B cell (primary cell): ENCODE data around the gene CSE1L. TPM values are rescaled to one million over a fixed set of nuclear protein-coding genes. Genes with fewer than 3 reads are reported as not detected.
A peak's percentile ranks its signal among the peaks of the same experiment; 100 is the strongest.

ENCODE experiments used
- ATAC-seq: fragments of 200-7000 bp; cut with Tn5 transposase; one replicate; pipeline ENCODE4 v1.10.0; 2021; ENCODE audit warnings: low read depth, mild to moderate bottlenecking, moderate number of reproducible peaks, moderate library complexity
- CTCF ChIA-PET: fragments of 350-600 bp; sonication (Branson Sonifier 250); formaldehyde crosslinking; loops from one replicate; lab custom pipeline; 2021; ENCODE audit warnings: antibody characterized with exemption, inconsistent platforms; lab: Charles Lee
- POLR2A ChIA-PET: fragments of 350-600 bp; sonication (Branson Sonifier 250); formaldehyde crosslinking; loops from one replicate; lab custom pipeline; 2021; ENCODE audit warnings: antibody characterized with exemption; lab: Charles Lee
- DNase-seq: peaks from one replicate; pipeline ENCODE4 v3.0.0; 2013
- H2AFZ ChIP-seq: 2 replicates; pipeline ENCODE4 v1.6.1; 2012; ENCODE audit warnings: mild to moderate bottlenecking, low read depth, low read length; ENCODE audit not compliant: insufficient read depth, poor library complexity, severe bottlenecking
- H3K27ac ChIP-seq, 2 donors: 1 replicate in 1 of 2; 2 replicates in 1 of 2; pipeline ENCODE4 v1.5.1; 2012 to 2013; ENCODE audit warnings: low read length in 2 of 2, mild to moderate bottlenecking in 2 of 2, moderate library complexity in 1 of 2
- H3K27me3 ChIP-seq, 4 experiments: fragments of 200-600 bp in 1 of 4; sonication (generic) in 1 of 4; replicated peaks in 1 of 4; 1 replicate in 2 of 4; 2 replicates in 2 of 4; pipeline versions ENCODE4 v1.6.1 to v1.7.0; 2013 to 2016; ENCODE audit warnings: low read length in 3 of 4, mild to moderate bottlenecking in 2 of 4, mixed read lengths in 1 of 4, moderate library complexity in 1 of 4; ENCODE audit not compliant: insufficient read depth in 4 of 4, control insufficient read depth in 3 of 4; ENCODE audit errors: control extremely low read depth in 1 of 4
- H3K36me3 ChIP-seq, 2 experiments: replicated peaks in 1 of 2; 1 replicate in 1 of 2; 2 replicates in 1 of 2; pipeline versions ENCODE4 v1.6.1 to v1.7.1; 2013; ENCODE audit warnings: low read length in 1 of 2; ENCODE audit not compliant: insufficient read depth in 2 of 2, control insufficient read depth in 1 of 2; ENCODE audit errors: control extremely low read depth in 1 of 2, extremely low read depth in 1 of 2
- H3K4me1 ChIP-seq, 2 donors: fragments of 200-600 bp in 1 of 2; sonication (generic) in 1 of 2; 1 replicate in 1 of 2; 2 replicates in 1 of 2; pipeline versions ENCODE4 v1.5.1 to v1.6.1; 2013 to 2017; ENCODE audit warnings: low read length in 2 of 2; ENCODE audit not compliant: control insufficient read depth in 2 of 2, insufficient read depth in 2 of 2
- H3K4me2 ChIP-seq: replicated peaks from 2 replicates; pipeline ENCODE3; 2012; ENCODE audit warnings: mild to moderate bottlenecking, low read depth, low read length; ENCODE audit not compliant: poor library complexity, severe bottlenecking
- H3K4me3 ChIP-seq, 5 experiments: fragments of 200-600 bp in 1 of 5; sonication (generic) in 1 of 5; 1 replicate in 3 of 5; 2 replicates in 2 of 5; pipeline versions ENCODE4 v1.5.1 to v1.7.0; 2011 to 2016; ENCODE audit warnings: low read length in 4 of 5, mild to moderate bottlenecking in 4 of 5, low read depth in 2 of 5, control low read depth in 1 of 5, moderate library complexity in 1 of 5; ENCODE audit not compliant: insufficient read depth in 1 of 5; ENCODE audit errors: control extremely low read depth in 1 of 5, extremely low read depth in 1 of 5
- H3K79me2 ChIP-seq: fragments of 200-600 bp; sonication (generic); one replicate; pipeline ENCODE4 v1.6.0; 2016; ENCODE audit warnings: low read length; ENCODE audit not compliant: control insufficient read depth, insufficient read depth
- H3K9ac ChIP-seq: fragments of 200-600 bp; sonication (generic); 2 replicates; pipeline ENCODE4 v1.6.1; 2017; ENCODE audit warnings: mild to moderate bottlenecking, low read length, moderate library complexity
- H3K9me3 ChIP-seq, 3 donors: one replicate each; pipeline versions ENCODE4 v1.6.1 to v1.7.1; 2013; ENCODE audit warnings: low read length in 2 of 3; ENCODE audit not compliant: control insufficient read depth in 2 of 3, insufficient read depth in 1 of 3; ENCODE audit errors: control extremely low read depth in 1 of 3
- H4K20me1 ChIP-seq: 2 replicates; pipeline ENCODE4 v1.6.0; 2012; ENCODE audit warnings: mild to moderate bottlenecking, low read length; ENCODE audit not compliant: insufficient read depth, control insufficient read depth, poor library complexity, severe bottlenecking
- H3K27ac Mint-ChIP-seq: one replicate; pipeline ENCODE4 v1.8.0; 2021; ENCODE audit warnings: mixed read lengths
- H3K27me3 Mint-ChIP-seq: one replicate; pipeline ENCODE4 v1.8.0; 2021; ENCODE audit warnings: mixed read lengths
- H3K4me1 Mint-ChIP-seq: one replicate; pipeline ENCODE4 v1.8.0; 2021; ENCODE audit warnings: mixed read lengths
- H3K4me3 Mint-ChIP-seq: one replicate; pipeline ENCODE4 v1.8.0; 2021; ENCODE audit warnings: mixed read lengths
- H3K9me3 Mint-ChIP-seq: one replicate; pipeline ENCODE4 v1.8.0; 2022; ENCODE audit warnings: mixed read lengths; ENCODE audit not compliant: insufficient read depth
- CTCF ChIP-seq: fragments of 200-600 bp; IDR thresholded peaks from one replicate; pipeline ENCODE4 v1.8.0; 2022; ENCODE audit warnings: antibody characterized with exemption, mild to moderate bottlenecking
- EZH2 ChIP-seq: IDR thresholded peaks from 2 replicates; pipeline ENCODE4 v1.6.1; 2012; ENCODE audit warnings: borderline replicate concordance, low read depth, mild to moderate bottlenecking, moderate library complexity, low read length; ENCODE audit not compliant: insufficient read depth, poor library complexity, severe bottlenecking
- WGBS: methylation state at CpG from one replicate; pipeline ENCODE4 v1.1.5; 2013; ENCODE audit warnings: missing lambda C conversion rate; ENCODE audit not compliant: insufficient coverage; 5-methylcytosine and 5-hydroxymethylcytosine counted together
- intact Hi-C: fragments of 100-400 bp; cut with micrococcal nuclease; formaldehyde crosslinking; loops from one replicate; pipeline ENCODE4 v1.10.0; 2022
- polyA plus RNA-seq: library from polyadenylated mRNA; depleted of rRNA; stranded (reverse); fragments of >200 nt; gene quantifications from 2 replicates; pipeline ENCODE4 v1.2.3, GENCODE V29; 2012
- small RNA-seq: library from RNA; depleted of rRNA; stranded (forward); fragments of <200 nt; gene quantifications from one replicate; pipeline ENCODE3, GENCODE V24; 2012; ENCODE audit warnings: low replicate concordance, low read depth; ENCODE audit not compliant: insufficient read length
- total RNA-seq, 2 donors: library from RNA; stranded (reverse); fragments of 120-200 nt in 1 of 2; gene quantifications; 1 replicate in 1 of 2; 2 replicates in 1 of 2; pipeline versions ENCODE4 v1.2.3 to v1.2.4, GENCODE V29; 2013 to 2022

Gene CSE1L
- total and polyA plus RNA-seq, 2 donors (not counting 1 experiment from before 2014, with no cell fraction given) = 7.6 to 38.0 TPM

- Histone ChIP-seq H3K4me1 (peaks cover 0 to 4% of the 10 kb centered on the region in 2 donors), H3K9me3 (no peaks in the 10 kb centered on the region), H3K27me3 (no peaks in the 10 kb centered on the region), H3K36me3 (peaks cover 3 to 25% of the 10 kb centered on the region in 2 experiments), H3K79me2 (peaks cover 39% of the 10 kb centered on the region), H3K27ac (peak overlapping the region in 1 of 2 donors; percentile 41), H3K9ac (no peak overlapping the region), H4K20me1 (no peaks in the 10 kb centered on the region), H2AFZ (no peak overlapping the region), H3K4me3 (no peak overlapping the region), H3K4me2 (no peak overlapping the region)
- H3K9me3 Mint-ChIP-seq = no peaks in the 10 kb centered on the region
- peaks cover 9% of the 10 kb centered on the region for H3K4me1 Mint-ChIP-seq
- TF ChIP-seq CTCF (no peak), EZH2 (no peak)
- intact Hi-C loops = no loop called here
- DNase-seq (no peak), ATAC-seq (no peak)
- peak overlapping the region; percentile 68 for H3K27ac Mint-ChIP-seq
- 75% methylated on average over 1 of the region's 2 CpGs for WGBS
- POLR2A ChIA-PET = no interaction called here
- H3K4me3 Mint-ChIP-seq = peak overlapping the region; percentile 13
- no peaks in the 10 kb centered on the region for H3K27me3 Mint-ChIP-seq
- CTCF ChIA-PET = no interaction called here
Measured at GRCh38 chr20:49140411-49140810, 94.3 kb downstream of the CSE1L start.

- DNase-seq (no peak), ATAC-seq (no peak)
- Histone ChIP-seq H3K79me2 (peaks cover 42% of the 10 kb centered on the region), H3K27ac (peak overlapping the region in 1 of 2 donors; percentile 41), H3K4me3 (no peak overlapping the region), H3K9ac (no peak overlapping the region), H4K20me1 (no peaks in the 10 kb centered on the region), H3K4me2 (no peak overlapping the region), H3K4me1 (peaks cover 0 to 4% of the 10 kb centered on the region in 2 donors), H3K27me3 (no peaks in the 10 kb centered on the region), H3K9me3 (no peaks in the 10 kb centered on the region), H2AFZ (no peak overlapping the region), H3K36me3 (peaks cover 5 to 24% of the 10 kb centered on the region in 2 experiments)
- Mint-ChIP-seq H3K4me3 (no peak overlapping the region), H3K4me1 (peaks cover 9% of the 10 kb centered on the region), H3K27ac (no peak overlapping the region), H3K27me3 (no peaks in the 10 kb centered on the region), H3K9me3 (no peaks in the 10 kb centered on the region)
- WGBS = 93% methylated on average over 2 of the region's 2 CpGs
- ChIA-PET CTCF (no interaction called here), POLR2A (no interaction called here)
- intact Hi-C loops = no loop called here
- TF ChIP-seq EZH2 (no peak), CTCF (no peak)
Measured at GRCh38 chr20:49140834-49141233, 94.7 kb downstream of the CSE1L start.

Small RNAs within 50 kb of the gene (small RNA-seq; reads per million reads assigned to genes)
- gene SNAP23P1 = not detected

Other genes with a start within 250 kb of the CSE1L start
- gene PREX1, start 218.3 kb upstream of the CSE1L start, total RNA-seq = 99.4 and 115 TPM in 2 replicates
- 66.7 and 79.1 TPM in 2 replicates for gene PREX1, start 218.3 kb upstream of the CSE1L start, polyA plus RNA-seq
- gene ARFGEF2, start 124.6 kb upstream of the CSE1L start, total RNA-seq = 34.3 and 41.3 TPM in 2 replicates
- 10.8 and 18.1 TPM in 2 replicates for gene ARFGEF2, start 124.6 kb upstream of the CSE1L start, polyA plus RNA-seq
- gene STAU1, start 142.0 kb downstream of the CSE1L start, total RNA-seq = 42.9 TPM in 2 replicates
- gene STAU1, start 142.0 kb downstream of the CSE1L start, polyA plus RNA-seq = 15.4 and 24.7 TPM in 2 replicates
- 74.6 and 75.3 TPM in 2 replicates for gene DDX27, start 173.1 kb downstream of the CSE1L start, total RNA-seq
- 55.0 and 77.5 TPM in 2 replicates for gene DDX27, start 173.1 kb downstream of the CSE1L start, polyA plus RNA-seq
- 37.9 and 38.8 TPM in 2 replicates for gene ZNFX1, start 231.7 kb downstream of the CSE1L start, total RNA-seq
- 10.3 and 11.3 TPM in 2 replicates for gene ZNFX1, start 231.7 kb downstream of the CSE1L start, polyA plus RNA-seq